Spleen (tissue), 7 donors: ENCODE measurements around the gene ACOT6.

Experiments used
- CTCF ChIP-seq, 11 experiments: fragments of 200-600 bp in 7 of 11; fragments of 450-650 bp in 4 of 11; sonication (generic) in 4 of 11; IDR thresholded peaks in 8 of 11; conservative IDR thresholded peaks in 3 of 11; 1 replicate in 7 of 11; 2 replicates in 4 of 11; pipeline versions ENCODE4 v1.4.0 to v1.8.0; 2016 to 2021; ENCODE audit warnings: antibody characterized with exemption in 11 of 11, inconsistent platforms in 4 of 11, mild to moderate bottlenecking in 1 of 11
- POLR2AphosphoS5 ChIP-seq, 3 donors: sonication (generic); formaldehyde crosslinking; IDR thresholded peaks; one replicate each; pipeline ENCODE4 v1.5.1; 2017; ENCODE audit warnings: antibody characterized with exemption in 3 of 3
- donor health status: DM: no; HTN: no; CAD: no; lungs with moderate emphysema.
- donor health status: DM: no; HTN: no; CAD: no.
- donor health status: DM: no; HTN: no; CAD: no.

GRCh38 chr14:73630009-73630780 is 17.9 kb downstream of the ACOT6 start:
- no peak for TF ChIP-seq CTCF (IDR thresholded peaks at IDR 0.05 in 8 of 11, conservative IDR thresholded peaks at IDR 0.05 in 3 of 11)
- TF ChIP-seq POLR2AphosphoS5 (IDR thresholded peaks at IDR 0.05) = no peak
